HG03354 (cell line): ENCODE data around the gene EPYC.
"Not testable (repeated sequence)": the region's sequence is repeated elsewhere in the genome, so short reads cannot be mapped to it uniquely, and the experiment has no call there.

Experiments used
- ATAC-seq: cut with Tn5 transposase; IDR thresholded peaks from one replicate; pipeline ENCODE4 v1.9.1; 2021; ENCODE audit warnings: mild to moderate bottlenecking; ENCODE audit not compliant: unreplicated experiment, poor library complexity, severe bottlenecking

Gene EPYC

DNA sequence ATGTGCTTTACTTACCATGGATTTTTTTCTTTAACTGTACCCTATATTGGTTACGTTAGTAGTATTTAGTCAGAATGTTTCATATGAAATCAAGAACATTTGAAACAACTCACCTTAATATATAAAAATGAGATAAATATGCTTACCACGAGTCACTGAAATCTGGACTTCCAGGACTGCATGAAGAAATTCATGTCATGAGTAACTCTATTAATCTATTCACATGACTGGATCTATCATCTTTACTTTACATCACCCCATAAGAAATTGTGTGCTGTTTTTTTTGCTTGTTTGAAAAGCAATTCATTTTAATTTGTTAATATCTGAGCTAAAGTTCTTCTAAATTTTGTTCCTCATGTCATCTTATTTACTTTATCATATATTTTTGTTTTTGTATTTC lies 5.2 kb downstream of the EPYC start:
- ATAC-seq = no peak

DNA sequence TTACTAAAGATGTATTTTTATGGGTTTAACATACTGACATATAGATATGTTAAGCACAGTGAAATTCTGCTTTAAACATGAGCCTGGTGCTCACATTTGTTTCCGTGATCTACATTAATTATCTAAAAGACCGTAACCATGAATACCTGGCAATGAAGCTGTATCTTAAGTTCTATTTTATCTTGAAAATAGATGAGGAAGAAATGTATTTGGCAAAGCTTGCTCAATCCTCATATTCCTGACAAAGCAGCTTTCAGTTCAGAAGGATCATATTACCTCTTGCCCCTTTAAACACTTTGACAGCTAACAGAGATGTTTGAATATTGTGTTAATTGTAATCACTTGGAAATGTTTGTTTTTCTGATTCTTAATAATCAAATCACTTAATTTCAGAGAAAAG lies 9.8 kb downstream of the EPYC start:
- no peak for ATAC-seq

DNA sequence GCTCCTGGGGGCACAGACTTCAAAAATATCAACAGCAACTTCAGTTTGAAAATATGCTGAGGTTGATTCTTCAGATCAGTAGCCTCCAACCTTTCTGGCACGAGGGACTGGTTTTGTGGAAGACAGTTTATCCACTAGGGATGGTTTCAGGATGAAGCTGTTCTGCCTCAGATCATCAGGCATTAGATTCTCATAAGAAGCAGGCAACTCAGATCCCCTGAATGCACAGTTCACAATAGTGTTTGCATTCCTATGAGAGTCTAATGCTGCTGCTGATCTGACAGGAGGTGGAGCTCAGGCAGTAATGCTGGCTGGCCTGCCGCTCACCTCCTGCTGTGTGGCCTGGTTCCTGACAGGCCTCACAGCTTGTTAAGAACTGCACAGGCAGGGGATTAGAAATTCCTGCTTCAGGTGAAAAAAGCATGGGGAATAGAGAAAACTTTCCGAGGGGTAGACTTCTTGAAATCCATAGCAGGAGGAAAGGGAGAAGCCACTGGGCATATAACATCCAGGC lies 12.8 kb downstream of the EPYC start:
- ATAC-seq = no peak

DNA sequence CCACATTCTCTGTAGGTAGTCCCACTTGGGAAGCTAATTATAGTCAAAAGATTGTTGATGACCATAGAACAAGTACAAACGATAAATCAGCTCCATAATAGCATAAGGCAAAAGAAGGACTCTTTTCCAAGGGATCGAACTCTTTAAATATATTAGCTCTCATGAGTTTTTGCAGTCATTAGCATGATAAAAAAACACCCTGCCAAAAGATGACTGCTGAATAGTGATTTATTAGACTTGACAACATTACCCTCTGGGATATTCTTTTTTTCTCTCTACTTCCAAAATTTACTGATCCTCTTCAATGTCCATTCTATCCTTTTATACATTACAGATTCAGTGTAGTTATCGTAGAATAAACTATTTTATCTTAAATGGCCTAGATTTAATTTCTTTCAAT lies 14.2 kb downstream of the EPYC start:
- ATAC-seq = no peak

DNA sequence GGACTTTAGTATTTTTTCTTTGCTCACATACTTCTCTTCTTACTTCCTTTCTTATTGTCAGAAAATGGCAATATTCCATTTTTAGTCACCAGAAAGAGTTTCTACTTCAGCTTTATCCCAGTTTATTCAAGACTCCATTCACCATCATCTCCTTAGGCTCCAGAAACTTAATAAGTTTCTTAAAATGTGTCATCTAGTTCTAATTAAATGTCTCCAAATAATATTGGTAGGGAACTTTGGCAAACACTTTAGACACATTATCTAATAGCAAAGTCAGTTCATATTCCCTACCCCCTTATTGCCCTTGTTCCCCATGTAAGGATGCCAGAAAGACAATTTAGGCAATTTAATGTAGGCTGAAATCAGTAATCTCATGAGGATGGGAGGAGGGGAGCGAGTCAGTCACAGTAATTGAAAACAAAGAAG lies 15.1 kb downstream of the EPYC start:
- no peak for ATAC-seq

DNA sequence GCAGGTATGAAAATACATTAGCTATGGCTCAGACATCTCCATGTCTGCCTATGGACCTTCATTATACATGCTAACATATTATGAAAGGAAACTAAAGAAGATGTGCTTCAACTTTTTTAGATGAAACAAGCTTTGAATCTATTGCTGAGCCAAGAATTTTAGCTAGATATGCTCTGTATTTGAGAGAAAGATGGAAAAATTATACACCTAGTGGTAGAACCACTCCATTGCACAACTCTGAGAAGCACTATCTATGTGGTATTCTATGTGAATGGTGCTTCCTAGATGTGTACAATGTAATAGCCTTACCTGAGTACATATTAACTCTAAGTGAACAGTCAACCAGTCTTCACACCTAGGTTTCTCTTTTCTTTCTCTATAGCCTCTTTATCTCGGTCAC lies 17.3 kb downstream of the EPYC start:
- ATAC-seq = peak; percentile 84

DNA sequence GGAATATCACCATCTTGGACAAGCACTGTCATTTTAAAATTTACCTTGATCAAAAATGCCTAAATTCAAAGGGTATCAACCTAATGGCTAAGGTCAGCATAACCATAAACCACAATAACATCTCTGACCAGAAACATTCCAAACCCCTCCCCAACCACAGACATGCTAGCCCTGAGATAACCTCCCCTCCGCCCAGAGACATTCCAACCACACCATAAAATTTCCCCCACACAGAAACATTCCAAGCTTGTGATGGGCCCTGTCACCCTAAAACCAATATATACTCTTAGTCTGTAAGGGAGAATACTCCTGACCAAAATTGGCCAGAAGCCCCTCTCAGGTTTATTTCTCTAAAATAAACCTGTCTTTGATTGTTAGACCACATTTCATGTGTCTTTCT lies 17.7 kb downstream of the EPYC start:
- no peak for ATAC-seq

DNA sequence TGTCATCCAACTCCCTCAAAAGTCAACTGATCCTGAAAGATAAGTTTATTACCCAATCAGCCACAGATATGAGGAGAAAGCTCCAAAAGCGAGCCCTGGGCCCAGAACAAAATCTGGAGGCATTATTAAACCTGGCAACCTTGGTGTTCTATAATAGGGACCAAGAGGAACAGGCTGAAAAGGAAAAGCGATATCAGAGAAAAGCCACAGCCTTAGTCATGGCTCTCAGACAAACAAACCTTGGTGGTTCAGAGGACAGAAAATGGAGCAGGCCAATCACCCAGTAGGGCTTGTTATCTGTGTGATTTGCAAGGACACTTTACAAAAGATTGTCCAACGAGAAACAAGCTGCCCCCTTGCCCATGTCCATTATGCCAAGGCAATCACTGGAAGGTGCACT lies 19.4 kb downstream of the EPYC start:
- ATAC-seq = not testable (repeated sequence)

DNA sequence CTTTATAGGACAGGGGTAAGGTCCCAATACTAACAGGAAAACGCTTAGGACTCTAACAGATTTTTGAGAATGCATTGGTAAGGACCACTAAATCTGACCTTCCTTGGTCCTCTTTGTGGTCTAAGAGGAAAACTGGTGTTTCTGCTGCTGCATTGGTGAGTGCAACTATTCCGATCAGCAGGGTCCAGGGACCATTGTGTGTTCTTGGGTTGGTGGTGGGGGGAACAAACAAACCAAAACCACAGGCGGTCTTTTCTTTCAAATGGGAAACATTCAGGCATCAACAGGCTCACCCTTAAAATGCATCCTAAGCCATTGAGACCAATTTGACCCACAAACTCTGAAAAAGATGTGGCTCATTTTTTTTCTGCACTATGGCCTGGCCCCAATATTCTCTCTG lies 20.7 kb downstream of the EPYC start:
- ATAC-seq = no peak

DNA sequence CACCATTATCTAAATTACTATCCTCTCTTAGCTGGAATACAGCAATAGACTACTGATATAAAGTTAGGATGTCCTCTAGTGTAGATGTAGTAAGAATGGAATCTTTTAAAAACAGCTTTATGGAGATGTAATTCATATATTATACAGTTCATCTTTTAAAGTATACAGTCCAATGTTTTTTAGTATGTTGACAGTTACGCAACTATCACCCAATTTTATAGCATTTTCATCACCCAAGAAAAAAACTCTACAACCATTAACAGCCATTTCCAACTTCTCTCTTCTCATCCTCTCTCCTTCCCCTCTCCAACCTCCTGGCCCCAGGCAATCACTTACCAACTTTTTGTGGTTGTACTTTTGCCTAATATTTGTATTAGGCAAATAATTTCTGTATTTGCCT lies 22.6 kb downstream of the EPYC start:
- no peak for ATAC-seq

DNA sequence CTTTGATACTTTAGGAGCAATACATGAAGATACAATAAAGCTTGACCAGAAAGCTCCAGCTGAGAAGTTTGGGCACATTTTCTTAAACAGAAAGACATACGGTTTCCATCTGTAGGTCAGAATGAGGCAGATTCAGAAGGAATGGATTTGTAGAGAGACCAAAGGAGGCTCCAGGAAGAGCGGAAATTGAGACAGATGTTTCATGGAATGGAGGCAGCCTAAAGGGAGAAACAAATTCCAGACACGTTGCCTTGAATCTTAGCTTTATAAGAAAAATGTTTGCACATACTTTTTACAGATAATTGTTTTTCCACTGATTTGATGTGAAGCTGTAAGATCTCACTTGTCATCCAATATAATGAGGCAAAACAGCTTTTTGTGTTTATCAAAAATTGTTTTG lies 24.8 kb downstream of the EPYC start:
- ATAC-seq = no peak

DNA sequence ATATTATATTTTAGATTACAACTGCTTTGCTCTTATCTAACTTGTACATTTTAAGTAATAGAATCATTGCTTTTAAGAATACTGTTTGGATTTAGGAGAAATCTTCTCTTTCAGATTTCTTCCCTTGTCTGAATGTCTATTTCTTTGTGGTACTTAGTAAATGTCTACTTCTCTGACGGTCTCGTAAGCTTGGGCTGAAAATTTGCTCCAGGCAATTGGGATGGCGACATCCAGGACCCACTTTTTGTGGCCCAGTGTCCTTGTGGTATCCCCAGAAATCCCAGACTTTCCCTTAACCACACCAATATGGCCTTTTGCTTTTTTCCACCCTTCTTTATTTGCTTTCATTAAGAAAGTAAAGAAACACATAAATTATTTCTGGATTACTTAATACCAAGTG lies 25.8 kb downstream of the EPYC start:
- no peak for ATAC-seq

DNA sequence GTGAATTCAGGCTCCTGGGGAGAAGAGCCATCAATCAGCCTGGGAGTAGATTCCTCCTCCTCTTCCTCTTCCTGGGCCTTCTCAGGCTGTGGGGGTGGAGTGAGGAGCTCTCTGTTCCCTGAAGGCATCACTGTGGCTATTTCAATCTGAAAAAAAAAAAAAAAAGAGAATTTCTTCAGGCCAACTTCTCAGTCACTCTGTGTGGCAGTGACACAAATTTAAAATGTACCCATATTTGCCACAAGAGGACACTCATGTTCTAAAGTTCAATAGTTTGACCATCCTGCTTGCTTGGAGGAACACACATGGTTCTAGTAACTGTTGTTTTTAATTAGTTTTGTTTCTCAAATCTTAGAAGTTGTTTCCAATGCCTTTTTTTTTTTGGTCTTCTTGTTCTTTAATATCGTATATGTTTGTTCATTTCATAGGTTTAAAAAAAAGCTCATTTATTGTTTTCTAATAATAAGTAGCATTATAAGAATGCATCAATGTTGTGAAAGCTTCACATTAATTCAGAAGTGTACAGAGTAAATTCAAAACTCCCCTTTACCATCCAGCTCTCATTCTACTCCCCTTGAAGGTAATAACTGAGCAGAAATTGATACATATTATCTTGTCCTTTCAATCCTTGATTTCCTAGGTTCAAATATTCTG lies 26.5 kb downstream of the EPYC start:
- ATAC-seq = peak; percentile 92

DNA sequence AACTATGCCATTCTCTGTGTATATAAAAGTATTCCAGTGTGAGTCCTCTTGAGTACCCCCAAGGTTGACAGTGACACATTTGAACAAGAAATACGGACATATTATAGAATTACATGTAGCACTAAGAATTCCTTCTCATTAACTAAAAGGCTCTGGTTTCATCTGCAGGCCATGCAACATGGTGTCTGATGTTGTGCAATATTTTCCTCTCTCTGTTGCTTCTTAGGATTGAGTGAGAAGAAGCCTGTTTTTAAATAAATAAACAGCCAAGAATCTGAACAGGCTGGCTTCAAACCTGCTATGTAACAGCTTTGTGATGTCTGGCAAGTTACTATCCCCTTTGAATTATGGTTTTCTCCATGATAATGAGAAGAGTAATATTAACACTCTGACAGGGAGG lies 27.5 kb downstream of the EPYC start:
- no peak for ATAC-seq

DNA sequence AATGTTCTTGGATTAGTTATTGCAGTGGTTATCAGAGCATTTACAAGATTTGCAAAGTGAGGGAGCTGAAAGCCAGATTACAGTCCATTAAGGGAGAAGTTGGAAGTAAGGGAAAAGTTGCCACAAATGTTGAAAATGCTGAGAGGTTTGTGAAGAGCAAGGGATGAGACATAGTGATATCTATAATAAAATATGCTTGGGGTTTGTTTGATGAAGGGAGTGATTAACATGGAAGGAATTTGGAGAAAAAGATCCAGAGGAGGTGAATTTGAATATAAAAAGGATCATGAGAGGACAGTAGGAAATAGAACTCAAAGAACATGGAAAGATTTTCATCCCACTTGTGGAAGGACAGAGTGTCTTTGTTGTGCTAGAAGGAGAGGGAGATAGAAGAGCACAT lies 30.5 kb downstream of the EPYC start:
- ATAC-seq = no peak

DNA sequence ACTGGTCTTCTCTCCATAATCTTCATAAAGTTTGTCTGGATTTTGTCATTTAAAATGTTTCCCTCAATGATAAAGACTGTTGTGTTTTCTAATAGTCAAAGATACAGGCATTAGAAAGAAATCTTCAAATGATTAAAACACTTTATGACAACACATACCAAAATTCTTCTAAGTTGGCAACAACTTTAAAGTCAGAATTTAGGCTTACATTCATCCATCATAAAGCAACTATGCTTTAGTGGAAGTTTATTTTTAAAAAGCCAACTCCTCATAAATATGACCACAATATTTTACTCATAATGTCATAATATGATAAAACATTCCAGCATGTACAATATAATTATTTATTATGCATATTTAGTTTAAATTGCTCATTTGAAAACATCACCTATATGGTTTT lies 32.5 kb downstream of the EPYC start:
- no peak for ATAC-seq

DNA sequence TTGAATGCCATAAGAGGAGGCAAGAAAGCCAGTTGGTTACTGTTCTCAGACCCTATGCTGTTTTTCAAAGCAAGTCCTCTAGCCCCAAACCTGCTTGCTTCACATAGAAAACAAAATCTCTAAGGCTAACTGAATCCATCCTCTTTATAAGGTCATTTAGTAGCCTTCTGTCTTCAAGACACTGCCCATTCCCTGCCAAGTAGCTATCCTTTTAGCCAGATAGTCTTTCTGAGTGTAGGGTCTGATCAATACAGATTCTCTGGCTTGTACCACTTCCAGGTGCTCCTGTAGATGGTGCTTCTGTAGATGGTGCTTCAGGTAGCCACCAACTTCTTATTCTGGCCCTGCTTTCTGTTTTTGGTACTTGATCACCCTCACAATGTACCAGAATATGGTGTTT lies 33.9 kb downstream of the EPYC start:
- ATAC-seq = no peak

DNA sequence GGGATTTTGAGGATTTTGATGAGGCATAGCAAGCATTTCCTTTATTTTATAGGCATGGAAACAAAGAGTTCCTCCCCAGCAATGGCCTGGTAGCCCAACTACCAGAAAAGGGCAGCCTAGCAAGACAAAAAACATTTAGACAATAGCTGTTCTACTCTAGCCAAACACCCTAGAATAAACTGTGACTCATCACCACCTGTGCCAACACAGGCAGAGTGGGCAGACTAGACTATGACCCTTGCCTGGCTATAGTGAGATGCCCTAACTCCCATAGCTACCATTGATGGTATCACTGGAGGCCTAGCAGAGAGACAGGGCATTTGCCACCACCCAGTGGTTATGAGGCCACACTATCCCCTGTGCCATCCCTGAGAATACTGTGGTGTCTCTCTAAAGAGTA lies 34.3 kb downstream of the EPYC start:
- ATAC-seq = no peak

DNA sequence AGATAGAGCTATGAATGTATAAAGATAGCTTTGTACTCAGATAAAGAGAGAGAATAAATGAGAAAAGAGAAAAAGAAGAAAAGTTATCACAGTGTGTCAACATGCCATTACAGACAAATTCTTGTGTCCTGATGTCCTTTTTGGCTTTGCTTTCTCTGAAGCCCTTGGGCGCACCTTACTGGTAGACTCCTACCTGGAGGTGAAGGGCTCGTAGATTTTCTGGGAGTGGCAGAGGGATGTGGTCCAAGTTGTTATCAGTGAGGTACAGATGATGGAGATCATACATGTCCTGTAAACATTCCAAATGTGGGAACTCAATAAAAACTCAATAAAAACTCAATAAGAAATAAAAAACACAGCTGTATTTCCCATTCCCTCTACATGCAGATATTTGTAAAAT lies 34.9 kb downstream of the EPYC start:
- ATAC-seq = no peak

DNA sequence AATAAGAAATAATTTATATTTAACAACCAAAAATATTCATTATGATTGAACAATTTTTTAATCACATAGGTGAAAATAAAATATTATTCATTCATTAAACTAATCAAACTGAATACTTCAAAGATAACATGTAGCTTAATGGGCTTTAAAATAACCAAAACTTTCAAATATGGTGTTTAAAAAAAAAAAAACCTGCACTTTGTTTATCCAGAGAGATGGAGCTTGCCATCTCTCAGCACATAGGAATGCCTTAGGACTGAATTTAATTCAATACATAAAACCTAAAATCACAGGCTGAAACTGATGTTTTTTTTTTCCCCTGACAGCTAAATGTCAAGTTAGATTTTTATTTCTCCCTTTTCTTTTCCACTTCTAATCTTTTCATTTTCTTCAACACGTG lies 35.4 kb downstream of the EPYC start:
- ATAC-seq = no peak

DNA sequence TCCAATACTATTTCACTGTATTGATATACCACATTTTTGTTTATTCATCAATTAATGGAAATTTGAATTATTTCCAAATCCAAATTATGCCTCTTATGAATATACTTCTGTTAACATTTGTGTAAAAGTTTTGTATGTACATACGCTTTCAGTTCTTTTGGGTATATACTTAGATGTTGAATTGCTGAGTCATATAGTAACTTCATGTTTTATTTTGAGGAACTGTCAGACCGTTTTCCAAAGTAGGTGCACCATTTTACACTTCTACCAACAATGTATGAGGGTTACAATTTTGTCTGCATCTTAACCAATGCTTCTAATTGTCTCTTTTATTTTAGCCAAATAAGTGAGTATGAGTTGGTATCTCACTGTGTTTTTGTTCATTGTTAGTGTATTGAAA lies 39.6 kb downstream of the EPYC start:
- ATAC-seq = no peak

DNA sequence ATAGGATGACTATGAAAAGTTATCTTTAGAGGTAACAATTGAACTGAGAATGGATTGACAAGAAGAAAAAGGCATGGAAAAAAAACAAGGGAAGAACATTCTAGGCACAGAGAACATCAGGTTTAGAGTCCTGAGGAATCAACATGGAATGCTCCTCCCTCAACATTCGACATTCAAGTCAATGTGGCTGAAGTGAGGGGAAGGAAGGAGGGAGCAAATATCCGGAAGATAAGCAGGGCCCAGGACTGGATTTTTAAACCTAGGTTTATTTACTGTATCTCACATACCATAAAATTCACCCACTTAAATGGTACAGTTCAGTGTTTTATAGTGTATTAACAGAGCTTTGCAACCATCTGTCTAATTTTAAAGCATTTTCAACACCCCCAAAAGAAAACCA lies 40.2 kb downstream of the EPYC start:
- no peak for ATAC-seq
